Stimulated activated CD8-positive, alpha-beta memory T cell treated with anti-CD3 and anti-CD28 coated beads, Interleukin-15, amount 100 ng/mL, for 24 hours (primary cell): Measurements from ENCODE around the gene NEU3.

ENCODE experiments used
- DNase-seq: peaks from one replicate; pipeline ENCODE4 v3.0.0-alpha.2; 2020; ENCODE audit warnings: low read depth

The NEU3 gene

GRCh38 chr11:75063741-75064314, 75.1 kb downstream of the NEU3 start:
- DNase-seq = no peak

DNA sequence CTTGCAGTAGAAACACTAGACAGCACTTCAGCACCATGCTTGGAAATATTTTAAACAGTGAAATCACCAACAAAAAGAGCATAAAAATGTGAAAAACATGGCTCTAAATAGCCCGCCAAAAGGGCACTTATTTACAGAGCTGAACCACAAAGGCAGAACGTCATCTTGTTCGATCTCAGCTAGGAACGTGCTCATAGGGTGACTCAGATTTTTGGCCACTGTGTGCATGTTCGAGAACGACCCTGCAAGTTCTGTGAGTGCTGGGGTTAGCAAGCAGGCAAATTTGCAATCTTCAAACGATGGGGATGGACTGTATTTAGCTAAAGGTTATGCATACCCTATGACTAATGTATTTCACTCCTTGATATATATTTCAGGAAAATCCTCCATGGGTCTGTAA, 77.3 kb downstream of the NEU3 start:
- no peak for DNase-seq
